Epithelial cell of esophagus (primary cell): ENCODE data around the gene TTC24.
A peak's percentile ranks its signal among the peaks of the same experiment; 100 is the strongest.

Experiments used
- DNase-seq: peaks from one replicate; pipeline ENCODE4 v3.0.0; 2010; ENCODE audit warnings: low read depth
- H3K4me3 ChIP-seq: 2 replicates; pipeline ENCODE4 v1.5.1; 2011; ENCODE audit warnings: mild to moderate bottlenecking, low read length, control low read depth
- CTCF ChIP-seq: IDR thresholded peaks from 2 replicates; pipeline ENCODE4 v1.5.1; 2011; ENCODE audit warnings: low read depth, mild to moderate bottlenecking, low read length, control low read depth, inconsistent platforms; ENCODE audit not compliant: insufficient read depth; ENCODE audit errors: missing control alignments

TTC24 gene

GRCh38 chr1:156618853-156619581 lies 39.5 kb downstream of the TTC24 start, which contains the start of gene HAPLN2:
HAPLN2 (plus strand) TSS chr1:156619415; CDS start chr1:156623491, 4,076 bp downstream.
- no peak within 1 kb of the TSS for H3K4me3 ChIP-seq
- DNase-seq: peak; percentile 46
- peak; percentile 67 for TF ChIP-seq CTCF

- DNase-seq: no peak
- H3K4me3 ChIP-seq: no peak overlapping the region
- TF ChIP-seq CTCF: no peak
These were observed 40.0 kb downstream of the TTC24 start for GRCh38 chr1:156619582-156619955.

GRCh38 chr1:156622581-156623297 lies 43.2 kb downstream of the TTC24 start:
- no peak for DNase-seq
- no peak overlapping the region for H3K4me3 ChIP-seq
- TF ChIP-seq CTCF: no peak

- TF ChIP-seq CTCF: peak; percentile 37
- peak; percentile 48 for DNase-seq
- peak overlapping the region; percentile 15 for H3K4me3 ChIP-seq
These were observed 44.7 kb downstream of the TTC24 start for GRCh38 chr1:156623946-156624813.

- DNase-seq: no peak
- no peak for TF ChIP-seq CTCF
- no peak overlapping the region for H3K4me3 ChIP-seq
These were observed 45.4 kb downstream of the TTC24 start for GRCh38 chr1:156624814-156625435.

GRCh38 chr1:156625436-156626078 lies 46.0 kb downstream of the TTC24 start:
- no peak overlapping the region for H3K4me3 ChIP-seq
- TF ChIP-seq CTCF: peak; percentile 79
- peak; percentile 47 for DNase-seq
